ENCODE data around the gene OBP2B.
"Not testable (repeated sequence)": the region's sequence is repeated elsewhere in the genome, so short reads cannot be mapped to it uniquely, and the experiment has no call there.

OBP2B gene

GRCh38 chr9:133249337-133249736 lies 40.3 kb upstream of the OBP2B start:
- TF ChIP-seq JUND (IDR thresholded peaks at IDR 0.05; ENCODE audit: low read depth), result no peak
- no peak for DNase-seq (ENCODE audit: low read depth in 1 of 2, low spot score in 1 of 2)
- in situ Hi-C loops (cut with HindIII; ENCODE audit: low pct_unique_long_range_greater_than_20kb, low sequenced_read_pairs), result no loop called here

DNA sequence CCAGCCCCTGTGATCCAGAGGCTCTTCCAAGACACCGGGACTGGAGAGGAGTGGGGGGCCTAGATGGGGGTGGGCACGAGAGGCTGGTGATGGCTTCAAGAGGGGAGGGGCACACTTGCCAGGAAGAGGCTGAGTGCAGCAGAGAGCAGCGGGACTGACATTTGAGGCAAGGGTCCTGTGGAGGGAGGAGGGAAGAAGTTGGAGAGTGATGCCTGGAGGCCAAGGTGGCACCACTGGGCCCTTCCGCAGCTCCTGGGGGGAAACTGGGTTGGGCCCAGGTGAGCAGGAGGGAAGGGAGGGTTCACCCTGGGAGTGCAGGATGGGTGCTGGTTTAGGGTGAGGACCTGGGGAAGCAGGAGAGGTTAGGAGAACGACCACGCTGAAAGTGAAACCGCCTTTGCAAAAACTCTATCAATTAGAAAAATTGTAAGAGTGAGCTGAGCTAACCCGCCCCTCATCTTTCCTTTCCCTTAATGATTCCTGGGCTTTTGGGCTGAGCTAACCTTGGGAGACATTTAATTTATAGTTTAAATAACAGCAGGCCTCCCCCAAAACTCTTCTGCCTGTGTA lies 39.8 kb upstream of the OBP2B start:
- no peak for DNase-seq (ENCODE audit: low read depth in 1 of 2, low spot score in 1 of 2)
- in situ Hi-C loops (cut with HindIII; ENCODE audit: low pct_unique_long_range_greater_than_20kb, low sequenced_read_pairs), result no loop called here
- TF ChIP-seq JUND (IDR thresholded peaks at IDR 0.05; ENCODE audit: low read depth), result no peak

- in situ Hi-C loops (cut with HindIII; ENCODE audit: low pct_unique_long_range_greater_than_20kb, low sequenced_read_pairs), result no loop called here
- no peak for DNase-seq (ENCODE audit: low read depth in 1 of 2, low spot score in 1 of 2)
- TF ChIP-seq JUND (IDR thresholded peaks at IDR 0.05; ENCODE audit: low read depth), result no peak
These were observed 38.6 kb upstream of the OBP2B start for GRCh38 chr9:133247632-133248031.

DNA sequence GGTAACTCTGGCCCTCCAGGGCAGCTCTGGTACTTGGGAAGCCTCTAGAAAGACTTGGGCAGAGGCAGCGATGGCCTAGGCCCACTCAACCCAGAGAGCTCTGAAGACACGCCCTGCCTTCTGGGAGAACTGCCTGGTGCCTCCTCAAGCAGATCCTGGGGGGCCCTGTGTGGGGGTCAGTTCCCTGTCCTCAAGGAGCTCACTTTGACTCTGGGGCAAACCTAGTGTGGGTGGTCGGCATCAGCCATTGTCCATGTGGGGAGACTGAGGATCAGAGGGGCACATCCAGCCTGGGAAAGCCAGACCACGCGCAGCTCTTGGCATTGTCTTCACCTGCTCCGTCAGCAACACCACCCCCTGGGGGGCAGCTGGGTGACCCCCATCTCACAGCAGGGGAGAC lies 37.9 kb upstream of the OBP2B start:
- TF ChIP-seq JUND (IDR thresholded peaks at IDR 0.05; ENCODE audit: low read depth), result no peak
- DNase-seq (ENCODE audit: low read depth in 1 of 2, low spot score in 1 of 2), result no peak
- in situ Hi-C loops (cut with HindIII; ENCODE audit: low pct_unique_long_range_greater_than_20kb, low sequenced_read_pairs), result no loop called here

GRCh38 chr9:133246562-133246961 lies 37.5 kb upstream of the OBP2B start:
- no peak for TF ChIP-seq JUND (IDR thresholded peaks at IDR 0.05; ENCODE audit: low read depth)
- DNase-seq (ENCODE audit: low read depth in 1 of 2, low spot score in 1 of 2), result no peak
- in situ Hi-C loops (cut with HindIII; ENCODE audit: low pct_unique_long_range_greater_than_20kb, low sequenced_read_pairs), result no loop called here

DNA sequence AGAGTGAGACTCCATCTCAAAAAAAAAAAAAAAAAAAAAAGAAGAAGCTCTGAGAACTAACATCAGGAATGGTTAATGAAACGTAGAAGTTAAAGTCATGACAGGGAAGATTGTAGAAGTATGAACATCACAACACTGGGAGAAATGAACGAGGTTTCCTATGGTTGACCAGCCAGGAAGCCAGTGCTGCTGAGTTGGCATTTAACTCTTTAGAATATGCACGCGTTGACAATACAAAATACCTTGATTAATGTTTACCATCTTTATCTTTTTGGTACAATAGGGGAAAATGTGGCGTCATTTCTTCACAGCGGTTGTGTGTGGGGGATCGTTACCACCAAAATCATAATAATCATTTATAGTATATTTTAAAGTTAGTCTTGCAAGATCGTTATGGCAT lies 33.9 kb upstream of the OBP2B start:
- TF ChIP-seq JUND (IDR thresholded peaks at IDR 0.05; ENCODE audit: low read depth), result no peak
- DNase-seq (ENCODE audit: low read depth in 1 of 2, low spot score in 1 of 2), result no peak
- in situ Hi-C loops (cut with HindIII; ENCODE audit: low pct_unique_long_range_greater_than_20kb, low sequenced_read_pairs), result no loop called here

DNA sequence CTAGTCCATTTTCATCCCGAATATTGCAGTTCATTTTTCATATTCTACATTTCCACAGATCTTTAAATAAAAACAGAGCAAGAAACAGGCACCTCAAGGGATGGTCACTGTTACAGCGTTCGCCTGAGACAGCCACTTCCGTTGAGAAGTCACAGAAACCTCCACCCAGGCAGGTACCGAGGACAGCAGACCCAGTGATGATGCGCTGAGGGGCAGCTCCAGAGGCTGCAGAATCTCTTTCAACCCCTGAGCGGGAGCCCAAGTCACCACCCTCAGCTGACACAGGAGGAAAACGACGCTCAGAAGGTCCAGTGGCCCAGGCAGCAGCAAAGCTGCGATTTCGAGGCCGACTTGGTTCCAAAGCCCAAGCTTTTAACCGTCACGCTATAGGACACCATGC lies 33.2 kb upstream of the OBP2B start:
- no peak for DNase-seq (ENCODE audit: low read depth in 1 of 2, low spot score in 1 of 2)
- no peak for TF ChIP-seq JUND (IDR thresholded peaks at IDR 0.05; ENCODE audit: low read depth)
- in situ Hi-C loops (cut with HindIII; ENCODE audit: low pct_unique_long_range_greater_than_20kb, low sequenced_read_pairs), result no loop called here

GRCh38 chr9:133239533-133240090 lies 30.6 kb upstream of the OBP2B start:
- in situ Hi-C loops (cut with HindIII; ENCODE audit: low pct_unique_long_range_greater_than_20kb, low sequenced_read_pairs), result no loop called here
- no peak for DNase-seq (ENCODE audit: low read depth in 1 of 2, low spot score in 1 of 2)
- TF ChIP-seq JUND (IDR thresholded peaks at IDR 0.05; ENCODE audit: low read depth), result no peak

DNA sequence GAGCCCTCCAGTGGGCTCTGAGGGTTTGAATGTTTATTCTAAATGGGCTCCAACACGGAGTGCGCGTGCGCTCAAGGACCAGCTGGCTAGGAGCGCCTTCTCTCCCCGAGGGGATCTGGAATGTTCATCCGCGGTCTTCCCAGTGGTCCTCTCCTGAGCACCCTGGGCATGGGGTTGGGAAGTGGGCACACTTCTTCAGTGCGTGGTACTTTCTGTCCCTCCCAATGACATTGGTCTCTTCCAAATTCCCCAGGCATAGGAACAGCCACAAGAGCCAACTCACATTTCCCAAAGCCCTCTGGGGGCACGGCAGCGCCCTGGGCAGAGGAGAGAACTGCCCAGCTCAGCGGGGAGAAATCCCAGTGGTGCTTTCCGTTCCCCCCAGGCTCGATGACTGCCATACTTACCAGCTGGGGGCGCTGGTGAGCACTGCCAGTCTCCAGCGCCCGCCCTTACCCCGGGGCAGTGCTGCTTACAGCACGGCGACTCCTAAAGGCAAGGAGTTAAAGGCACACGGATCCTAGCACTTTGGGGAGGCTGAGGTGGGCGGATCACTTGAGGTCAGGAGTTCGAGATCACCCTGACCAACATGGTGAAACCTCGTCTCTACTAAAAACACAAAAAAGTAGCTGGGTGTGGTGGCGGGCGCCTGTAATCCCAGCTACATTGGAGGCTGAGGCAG lies 29.9 kb upstream of the OBP2B start:
- peak; percentile 81 to 89 for DNase-seq (ENCODE audit: low read depth in 1 of 2, low spot score in 1 of 2)
- in situ Hi-C loops (cut with HindIII; ENCODE audit: low pct_unique_long_range_greater_than_20kb, low sequenced_read_pairs), result no loop called here

GRCh38 chr9:133238272-133238850 lies 29.3 kb upstream of the OBP2B start:
- DNase-seq (ENCODE audit: low read depth in 1 of 2, low spot score in 1 of 2), result peak; percentile 51 to 70
- TF ChIP-seq JUND (IDR thresholded peaks at IDR 0.05; ENCODE audit: low read depth), result no peak

More for the DNA sequence above, 29.9 kb upstream of the OBP2B start:
- TF ChIP-seq JUND (IDR thresholded peaks at IDR 0.05; ENCODE audit: low read depth), result no peak

GRCh38 chr9:133237035-133237731 lies 28.1 kb upstream of the OBP2B start:
- DNase-seq (ENCODE audit: low read depth in 1 of 2, low spot score in 1 of 2), result no peak
- in situ Hi-C loops (cut with HindIII; ENCODE audit: low pct_unique_long_range_greater_than_20kb, low sequenced_read_pairs), result no loop called here
- no peak for TF ChIP-seq JUND (IDR thresholded peaks at IDR 0.05; ENCODE audit: low read depth)

More at GRCh38 chr9:133238272-133238850, 29.3 kb upstream of the OBP2B start:
- in situ Hi-C loops (cut with HindIII; ENCODE audit: low pct_unique_long_range_greater_than_20kb, low sequenced_read_pairs), result no loop called here

DNA sequence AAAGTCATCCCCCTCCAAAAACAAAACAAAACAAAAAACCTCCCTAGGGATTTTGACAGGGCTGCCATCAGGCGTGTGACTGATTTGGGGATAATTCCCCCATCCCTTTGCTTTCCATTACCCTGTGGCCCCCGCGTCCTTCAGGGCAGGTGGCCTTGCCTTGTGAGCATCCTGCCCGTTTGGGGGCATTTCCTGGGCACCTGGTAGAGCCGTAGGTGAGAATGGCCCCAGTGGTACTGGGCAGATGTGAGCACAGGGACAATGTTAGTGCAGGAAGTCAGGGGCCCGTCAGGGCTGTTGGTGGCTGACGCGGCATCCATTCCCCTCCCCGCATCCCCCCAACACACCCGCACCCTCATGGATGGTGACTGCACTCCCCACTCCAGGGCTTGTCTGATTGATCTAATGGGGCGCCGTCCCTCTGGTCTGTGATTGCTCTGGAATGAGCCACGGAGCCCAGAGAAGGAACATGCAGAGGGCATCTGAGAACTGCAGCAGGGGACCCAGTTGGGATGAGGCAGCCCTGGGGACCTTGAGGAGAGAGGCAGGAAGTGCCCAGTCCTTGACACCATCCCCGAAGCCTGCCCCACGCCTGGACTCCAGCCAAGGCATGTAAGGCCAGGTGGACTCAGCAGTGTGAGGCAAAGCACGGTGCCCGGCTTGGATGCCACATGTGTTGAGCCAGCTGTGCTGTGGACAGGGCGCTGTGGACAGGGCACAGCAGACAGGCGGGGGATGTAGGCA lies 27.4 kb upstream of the OBP2B start:
- DNase-seq (ENCODE audit: low read depth in 1 of 2, low spot score in 1 of 2); in situ Hi-C loops (cut with HindIII; ENCODE audit: low pct_unique_long_range_greater_than_20kb, low sequenced_read_pairs): not testable (repeated sequence)

Measured in T47D (cell line).